Stimulated activated naive CD8-positive, alpha-beta T cell treated with anti-CD3 and anti-CD28 coated beads, Interleukin-15, Interleukin-2, amounts not matched to agents 100 U/mL and 50 U/mL, for 24 hours (primary cell): ENCODE results near the gene INTS15.
"Not testable (repeated sequence)": the region's sequence is repeated elsewhere in the genome, so short reads cannot be mapped to it uniquely, and the experiment has no call there.

Experiments used
- ATAC-seq: fragments of 150-1000 bp; cut with Tn5 transposase; one replicate; pipeline ENCODE4 v1.10.0; 2021
- DNase-seq: peaks from one replicate; pipeline ENCODE4 v3.0.0; 2021

Gene INTS15

DNA sequence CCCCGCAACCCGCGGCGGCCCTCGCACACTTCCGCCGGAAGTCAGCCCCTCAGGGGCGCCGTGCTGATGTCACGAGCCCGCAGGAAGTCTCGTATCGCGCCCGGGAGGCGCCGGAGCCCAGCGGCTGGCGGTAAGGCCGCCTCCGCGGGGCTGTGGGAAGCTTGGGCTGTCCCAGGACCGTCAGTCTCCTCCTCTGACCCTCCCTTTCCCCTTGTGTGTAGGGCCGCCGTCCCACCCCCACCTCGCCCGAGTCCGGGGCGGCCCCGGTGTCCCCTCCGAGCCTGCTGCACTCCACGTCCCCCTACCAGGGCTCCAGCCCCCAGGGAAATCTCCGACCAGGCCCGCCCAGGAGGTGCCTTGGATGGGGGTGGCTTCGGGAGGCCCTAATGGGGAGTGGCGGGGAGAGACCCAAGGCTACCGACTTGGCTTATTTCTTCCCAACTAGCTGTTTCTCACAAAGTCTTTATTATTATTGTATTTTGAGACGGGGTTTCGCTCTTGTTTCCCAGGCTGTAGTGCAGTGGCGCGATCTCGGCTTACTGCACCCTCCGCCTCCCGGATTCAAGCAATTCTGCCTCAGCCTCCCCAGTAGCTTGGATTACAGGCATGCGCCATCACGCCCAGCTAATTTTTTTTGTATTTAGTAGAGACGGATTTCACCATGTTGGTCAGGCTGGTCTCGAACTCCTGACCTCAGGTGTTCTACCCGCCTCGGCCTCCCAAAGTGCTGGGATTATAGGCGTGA lies 12.3 kb upstream of the INTS15 start, which contains the start of gene ZDHHC4:
ZDHHC4 (plus strand) TSS at position 86 of the 745 bp plus-strand sequence. CDS start 3,108 bp downstream, outside the sequence.
- peak; percentile 99 for ATAC-seq
- DNase-seq, result peak; percentile 94

GRCh38 chr7:6578114-6579084 lies 11.4 kb upstream of the INTS15 start:
- no peak for ATAC-seq
- no peak for DNase-seq

- DNase-seq (no peak), ATAC-seq (no peak)
Measured at GRCh38 chr7:6579446-6579845, 10.4 kb upstream of the INTS15 start.

GRCh38 chr7:6585746-6586432 lies 3.9 kb upstream of the INTS15 start:
- not testable (repeated sequence) for ATAC-seq, DNase-seq

GRCh38 chr7:6588566-6588965 lies 1.3 kb upstream of the INTS15 start:
- ATAC-seq (no peak), DNase-seq (no peak)

DNA sequence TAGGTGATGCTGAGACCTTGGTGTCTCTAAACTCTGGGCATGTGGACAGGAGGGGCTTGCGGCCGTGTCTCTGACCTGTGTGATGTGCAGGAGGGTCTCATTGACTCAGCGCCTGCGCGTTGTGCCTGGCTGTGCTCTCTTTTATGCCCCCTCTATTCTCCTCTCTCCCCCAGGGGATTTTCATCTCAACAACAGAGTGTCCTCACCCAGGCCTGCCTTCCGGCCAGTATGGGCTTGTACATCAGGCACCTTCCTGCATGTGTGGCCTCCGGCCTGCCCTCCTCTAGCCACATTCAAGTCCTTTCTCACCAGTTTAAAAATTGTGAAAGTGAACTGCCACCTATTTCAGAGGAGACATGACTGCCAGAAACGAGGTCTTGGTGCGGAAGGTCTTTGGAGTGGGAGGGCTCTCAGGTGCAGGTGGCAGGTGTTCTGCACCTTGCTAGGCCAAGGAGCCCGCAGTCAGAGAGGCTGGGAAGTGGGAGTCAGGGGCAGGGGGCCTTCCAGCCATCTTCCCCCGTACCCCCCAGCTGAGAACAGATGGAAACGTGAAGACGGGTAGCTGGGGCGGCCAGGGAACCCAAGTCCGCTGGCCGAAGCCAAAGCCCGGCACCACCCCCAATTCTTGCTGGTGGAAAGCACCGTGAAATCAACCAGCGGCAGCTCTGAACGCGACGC lies 531 bp upstream of the INTS15 start:
- ATAC-seq (no peak), DNase-seq (no peak)

- ATAC-seq, result peak; percentile 3
- no peak for DNase-seq
Measured at GRCh38 chr7:6590645-6591110, 857 bp downstream of the INTS15 start.

DNA sequence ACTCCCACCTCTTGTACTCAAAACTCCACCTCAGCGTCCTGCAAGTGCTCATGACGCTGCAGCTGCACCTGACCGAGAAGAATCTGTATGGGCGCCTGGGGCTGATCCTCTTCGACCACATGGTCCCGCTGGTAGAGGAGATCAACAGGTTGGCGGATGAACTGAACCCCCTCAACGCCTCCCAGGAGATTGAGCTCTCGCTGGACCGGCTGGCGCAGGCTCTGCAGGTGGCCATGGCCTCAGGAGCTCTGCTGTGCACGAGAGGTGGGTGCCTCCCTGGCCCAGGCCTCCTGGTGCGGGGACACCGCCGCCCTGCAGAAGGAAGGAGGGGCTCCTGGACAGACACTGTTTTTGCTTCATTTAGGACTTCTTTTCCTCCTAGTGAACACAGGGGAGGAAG lies 10.3 kb downstream of the INTS15 start:
- ATAC-seq (no peak), DNase-seq (no peak)

DNA sequence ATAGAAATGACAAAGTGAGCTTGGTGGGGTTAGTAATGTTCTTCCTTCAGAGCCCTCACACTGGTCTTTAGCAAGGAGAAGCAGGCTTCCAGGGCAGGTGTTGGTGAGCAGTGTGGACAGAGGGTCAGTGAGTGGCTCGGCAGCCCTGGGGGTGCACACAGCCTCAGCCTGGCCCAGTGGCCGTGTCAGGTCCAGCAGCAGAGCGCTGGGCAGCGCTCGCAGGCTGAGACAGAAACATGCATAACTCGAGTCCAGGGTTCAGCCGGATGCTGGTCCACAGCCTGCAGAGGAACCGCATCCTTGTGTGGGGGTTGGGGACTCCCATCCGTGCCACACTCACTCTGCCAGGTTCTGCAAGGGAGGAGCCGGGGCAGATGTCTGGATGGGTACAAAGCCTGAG lies 14.6 kb downstream of the INTS15 start:
- DNase-seq (no peak), ATAC-seq (no peak)

DNA sequence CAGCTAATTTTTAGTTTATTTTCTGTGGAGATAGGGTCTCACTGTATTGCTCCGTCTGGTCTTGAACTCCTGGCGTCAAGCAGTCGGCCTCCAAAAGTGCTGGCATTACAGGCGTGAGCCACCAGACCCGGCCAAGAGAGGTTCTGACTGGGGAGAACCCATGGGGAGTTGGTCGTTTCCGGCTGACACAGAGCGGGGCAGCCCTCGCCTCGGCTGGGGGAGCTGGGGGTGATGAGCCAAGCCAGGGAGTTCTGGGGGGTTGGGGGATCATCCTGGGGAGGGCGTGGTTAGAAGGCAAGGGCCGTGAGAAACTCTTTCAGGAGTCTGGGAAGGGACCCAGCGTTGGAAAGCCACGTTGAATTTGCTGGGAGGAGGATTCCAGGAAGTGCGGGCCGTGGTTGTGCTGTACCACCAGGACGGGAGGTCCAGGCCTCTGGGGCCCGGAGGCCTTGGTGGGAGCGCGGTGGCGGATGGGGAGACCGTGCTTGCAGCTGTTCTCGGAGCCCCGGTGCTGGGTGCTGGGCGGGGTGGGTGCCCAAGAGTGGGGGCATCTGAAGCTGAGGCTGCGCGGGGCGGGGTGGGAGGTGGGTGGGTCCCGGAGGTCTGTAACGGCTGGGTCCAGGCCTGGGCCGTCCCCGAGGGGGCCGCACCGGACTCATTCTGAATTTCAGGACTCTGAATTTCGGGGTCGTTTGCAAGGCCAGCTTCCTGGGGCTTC lies 17.2 kb downstream of the INTS15 start:
- no peak for ATAC-seq
- DNase-seq, result no peak

- DNase-seq (no peak), ATAC-seq (peak; percentile 12)
Measured at GRCh38 chr7:6607651-6608051, 17.8 kb downstream of the INTS15 start.

DNA sequence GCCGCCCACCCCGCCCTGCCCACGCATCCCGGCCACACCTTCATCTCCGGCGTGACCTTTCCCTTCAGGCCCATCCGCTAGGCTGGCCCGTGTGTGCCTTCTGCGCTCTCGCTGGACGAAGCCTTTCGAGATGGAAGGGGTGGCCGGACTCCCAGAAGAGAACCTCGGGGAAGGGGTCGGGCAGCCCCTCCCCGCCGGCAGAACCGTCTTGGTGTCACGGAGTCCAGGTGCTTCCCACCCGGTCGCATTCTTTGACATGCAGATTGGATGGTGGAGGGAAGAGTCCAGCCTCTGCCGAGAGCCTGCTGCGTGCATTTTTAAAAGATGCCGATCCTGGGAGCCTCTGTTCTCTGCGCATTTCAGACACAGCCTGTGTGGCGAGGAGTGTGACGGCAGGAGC lies 18.3 kb downstream of the INTS15 start:
- DNase-seq (no peak), ATAC-seq (no peak)

DNA sequence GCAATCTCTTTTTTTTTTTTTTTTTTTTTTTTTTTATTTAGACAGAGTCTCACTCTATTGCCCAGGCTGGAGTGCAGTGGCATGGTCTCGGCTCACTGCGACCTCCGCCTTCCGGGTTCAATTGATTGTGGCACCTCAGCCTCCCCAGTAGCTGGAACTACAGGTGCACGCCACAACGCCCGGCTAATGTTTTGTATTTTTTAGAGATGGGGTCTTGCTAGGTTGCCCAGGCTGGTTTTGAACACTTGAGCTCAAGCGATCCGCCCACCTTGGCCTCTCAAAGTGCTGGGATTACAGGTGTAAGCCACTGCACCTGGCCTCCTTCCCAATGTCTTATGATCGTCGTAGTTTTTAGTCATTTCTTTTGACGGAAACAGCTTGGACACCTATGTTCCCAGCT lies 19.0 kb downstream of the INTS15 start:
- DNase-seq (no peak), ATAC-seq (no peak)

- ATAC-seq (no peak), DNase-seq (no peak)
Measured at GRCh38 chr7:6612819-6613218, 23.0 kb downstream of the INTS15 start.

DNA sequence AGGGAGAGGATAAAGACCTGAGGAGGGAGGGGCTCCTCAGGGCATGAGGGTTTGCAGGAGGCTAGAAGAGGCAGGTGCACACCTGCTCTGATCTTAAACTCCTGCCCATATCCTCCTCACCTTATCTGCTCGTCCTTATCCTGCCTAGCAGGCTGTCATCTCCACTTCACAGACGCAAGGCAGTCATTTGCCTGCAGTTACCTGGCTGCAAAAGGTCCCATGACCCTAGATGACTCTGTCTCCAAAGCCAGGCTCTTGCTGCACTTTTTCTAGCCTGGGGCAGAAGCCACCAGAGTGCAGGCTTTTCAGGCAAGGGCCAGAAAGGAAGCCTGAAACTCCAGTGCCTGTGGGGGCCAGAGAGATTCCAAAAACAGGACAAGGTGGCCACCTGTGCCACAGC lies 23.9 kb downstream of the INTS15 start:
- ATAC-seq, result no peak
- no peak for DNase-seq

DNA sequence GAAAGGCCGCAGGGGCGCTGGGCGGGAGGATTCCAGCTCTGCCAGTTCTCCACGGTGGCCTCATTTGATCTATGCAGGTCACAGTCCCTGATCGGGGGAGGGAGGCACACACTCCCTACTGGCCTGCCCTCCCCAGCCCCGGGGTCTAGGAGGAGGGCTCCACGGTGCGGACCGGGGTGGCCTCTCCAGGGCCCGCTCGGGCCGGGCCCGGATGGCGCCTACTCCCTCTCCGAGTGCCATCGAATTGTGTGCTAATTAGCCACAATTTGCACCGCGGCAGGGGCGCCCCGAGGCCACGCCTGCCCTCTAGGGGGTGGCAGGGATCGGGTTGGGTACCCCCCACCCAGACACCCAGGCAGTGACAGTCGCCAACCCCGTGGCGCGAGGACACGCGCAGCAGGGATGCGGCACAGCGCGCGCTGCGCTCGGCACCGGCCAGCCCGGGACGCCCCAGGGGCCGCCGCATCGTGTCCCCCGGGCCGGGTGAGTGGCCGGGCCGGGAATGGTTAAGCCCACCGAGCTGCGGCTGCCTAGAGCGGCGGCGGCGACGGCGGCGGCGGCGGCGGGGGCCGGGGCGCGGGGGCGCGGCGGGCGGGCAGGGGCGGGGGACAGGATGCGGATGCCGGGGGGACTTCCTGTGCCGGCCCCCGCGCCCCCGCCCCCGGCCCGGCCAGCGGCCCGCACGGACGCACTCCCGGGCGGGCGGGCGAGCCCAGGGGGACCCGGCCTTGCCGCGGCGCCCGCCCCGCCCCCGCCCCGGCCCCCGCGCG lies 25.3 kb downstream of the INTS15 start, which contains the start of gene ZNF853:
ZNF853 (plus strand) TSS at position 658 of the 770 bp plus-strand sequence. CDS start 565 bp downstream, outside the sequence.
- ATAC-seq (peak; percentile 37), DNase-seq (no peak)

DNA sequence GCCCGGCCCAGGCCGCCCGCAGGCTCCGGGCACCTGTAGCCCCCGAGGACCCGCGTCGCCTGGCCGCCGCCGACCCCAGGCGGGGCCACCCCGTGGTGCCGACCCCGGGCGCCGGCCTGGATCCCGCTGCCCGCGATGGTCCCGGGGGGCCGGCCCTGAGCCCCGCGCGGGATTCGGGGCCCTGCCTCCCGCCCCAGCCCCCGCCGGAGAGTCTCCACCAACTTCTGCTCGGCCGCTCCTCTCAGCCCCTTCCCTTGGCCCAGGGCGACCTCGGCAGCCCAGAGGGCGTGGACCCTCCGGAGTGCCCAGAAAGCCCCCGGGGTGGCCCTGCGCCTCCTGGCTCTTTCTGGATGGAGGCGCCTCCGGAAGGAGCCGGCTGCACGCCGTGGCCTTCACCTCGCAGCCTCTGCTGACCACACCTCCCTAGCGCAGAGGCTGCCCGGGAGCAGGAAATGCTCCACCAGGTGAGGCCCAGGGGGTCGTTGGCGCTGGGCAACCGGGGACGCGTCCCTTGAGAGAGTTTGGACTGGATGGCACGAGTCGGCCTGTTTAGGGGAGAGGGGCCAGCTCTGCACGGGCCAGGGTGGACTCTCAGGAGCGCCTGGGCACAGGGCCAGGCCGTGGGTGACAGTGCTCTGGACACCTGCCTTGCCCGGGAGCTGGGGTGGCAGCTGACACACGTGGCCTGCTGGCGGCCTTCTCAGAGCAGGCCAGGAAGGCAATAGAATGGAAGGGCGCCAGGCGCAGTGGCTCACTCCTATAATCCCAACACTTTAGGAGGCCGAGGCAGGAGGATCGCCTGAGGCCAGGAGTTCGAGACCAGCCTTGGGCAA lies 26.1 kb downstream of the INTS15 start:
- DNase-seq, result no peak
- peak; percentile 10 for ATAC-seq

DNA sequence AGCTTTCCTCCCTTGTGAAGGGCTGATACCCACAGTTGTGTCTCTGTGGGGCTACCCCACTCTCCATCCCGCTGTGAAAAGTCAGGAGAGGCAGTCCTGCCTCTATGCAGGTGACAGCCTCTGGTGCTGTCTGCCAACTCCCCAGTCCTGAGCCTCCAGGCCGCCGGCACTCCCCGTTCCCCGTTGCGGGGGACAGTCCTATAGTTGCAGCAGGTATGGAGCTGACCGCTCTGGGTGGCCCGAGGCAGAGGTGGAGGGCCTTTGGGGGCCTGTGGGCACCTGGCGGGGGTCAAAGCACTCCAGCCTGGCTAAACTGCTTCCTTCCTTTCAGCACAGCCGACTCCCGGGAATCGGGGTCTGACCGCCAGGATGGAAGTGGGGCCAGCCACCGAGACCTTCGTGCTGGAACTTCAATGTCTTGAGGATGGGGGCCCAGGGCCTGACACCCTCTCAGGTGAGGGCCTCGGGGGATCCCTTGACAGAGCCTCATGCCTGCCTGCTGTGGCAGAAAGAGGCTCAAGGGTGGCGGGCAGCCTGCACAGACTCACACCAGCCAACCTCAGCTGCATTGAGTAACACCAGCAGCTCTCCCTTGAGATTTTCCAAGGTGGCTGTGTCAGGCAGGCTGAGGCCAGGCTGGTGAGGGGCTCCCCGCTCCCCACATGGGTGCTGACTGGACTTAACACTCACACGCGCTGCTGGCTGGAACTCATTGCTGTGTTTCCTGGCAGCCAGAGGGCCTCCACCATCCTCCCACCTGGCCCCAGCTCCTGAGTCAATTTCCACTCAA lies 27.2 kb downstream of the INTS15 start:
- ATAC-seq, result no peak

More for the DNA sequence above, 27.2 kb downstream of the INTS15 start:
- no peak for DNase-seq
